ENCODE measurements around the gene YJEFN3.

YJEFN3 gene

GRCh38 chr19:19495614-19496603 lies 32.8 kb upstream of the YJEFN3 start:
- in situ Hi-C loops (cut with MboI; ENCODE audit: low pct_unique_long_range_greater_than_20kb, low sequenced_read_pairs): no loop called here

GRCh38 chr19:19498255-19498991 lies 30.3 kb upstream of the YJEFN3 start:
- in situ Hi-C loops (cut with MboI; ENCODE audit: low pct_unique_long_range_greater_than_20kb, low sequenced_read_pairs): no loop called here
- no peak for DNase-seq

More at GRCh38 chr19:19495614-19496603, 32.8 kb upstream of the YJEFN3 start:
- no peak for DNase-seq

GRCh38 chr19:19499272-19499995 lies 29.3 kb upstream of the YJEFN3 start:
- in situ Hi-C loops (cut with MboI; ENCODE audit: low pct_unique_long_range_greater_than_20kb, low sequenced_read_pairs): no loop called here
- DNase-seq: no peak

GRCh38 chr19:19500975-19501644 lies 27.6 kb upstream of the YJEFN3 start:
- in situ Hi-C loops (cut with MboI; ENCODE audit: low pct_unique_long_range_greater_than_20kb, low sequenced_read_pairs): no loop called here
- no peak for DNase-seq

- DNase-seq: no peak
- in situ Hi-C loops (cut with MboI; ENCODE audit: low pct_unique_long_range_greater_than_20kb, low sequenced_read_pairs): no loop called here
Observed at GRCh38 chr19:19501798-19502197, 26.9 kb upstream of the YJEFN3 start.

- in situ Hi-C loops (cut with MboI; ENCODE audit: low pct_unique_long_range_greater_than_20kb, low sequenced_read_pairs): no loop called here
- DNase-seq: no peak
Observed at GRCh38 chr19:19502281-19502680, 26.4 kb upstream of the YJEFN3 start.

- in situ Hi-C loops (cut with MboI; ENCODE audit: low pct_unique_long_range_greater_than_20kb, low sequenced_read_pairs): no loop called here
- no peak for DNase-seq
Observed at GRCh38 chr19:19502808-19503602, 25.7 kb upstream of the YJEFN3 start.

GRCh38 chr19:19504754-19505668 lies 23.7 kb upstream of the YJEFN3 start:
- in situ Hi-C loops (cut with MboI; ENCODE audit: low pct_unique_long_range_greater_than_20kb, low sequenced_read_pairs): no loop called here
- no peak for DNase-seq

GRCh38 chr19:19505669-19506326 lies 22.9 kb upstream of the YJEFN3 start:
- in situ Hi-C loops (cut with MboI; ENCODE audit: low pct_unique_long_range_greater_than_20kb, low sequenced_read_pairs): no loop called here
- no peak for DNase-seq

GRCh38 chr19:19506592-19506991 lies 22.1 kb upstream of the YJEFN3 start:
- DNase-seq: no peak
- in situ Hi-C loops (cut with MboI; ENCODE audit: low pct_unique_long_range_greater_than_20kb, low sequenced_read_pairs): no loop called here

GRCh38 chr19:19507354-19507753 lies 21.4 kb upstream of the YJEFN3 start:
- in situ Hi-C loops (cut with MboI; ENCODE audit: low pct_unique_long_range_greater_than_20kb, low sequenced_read_pairs): no loop called here
- no peak for DNase-seq

GRCh38 chr19:19508217-19508616 lies 20.5 kb upstream of the YJEFN3 start:
- in situ Hi-C loops (cut with MboI; ENCODE audit: low pct_unique_long_range_greater_than_20kb, low sequenced_read_pairs): no loop called here
- DNase-seq: no peak

- DNase-seq: no peak
- in situ Hi-C loops (cut with MboI; ENCODE audit: low pct_unique_long_range_greater_than_20kb, low sequenced_read_pairs): no loop called here
Observed at GRCh38 chr19:19510432-19510831, 18.3 kb upstream of the YJEFN3 start.

GRCh38 chr19:19513682-19514081 lies 15.0 kb upstream of the YJEFN3 start:
- no peak for DNase-seq
- in situ Hi-C loops (cut with MboI; ENCODE audit: low pct_unique_long_range_greater_than_20kb, low sequenced_read_pairs): no loop called here

- DNase-seq: no peak
- in situ Hi-C loops (cut with MboI; ENCODE audit: low pct_unique_long_range_greater_than_20kb, low sequenced_read_pairs): no loop called here
Observed at GRCh38 chr19:19514215-19514657, 14.5 kb upstream of the YJEFN3 start.

- in situ Hi-C loops (cut with MboI; ENCODE audit: low pct_unique_long_range_greater_than_20kb, low sequenced_read_pairs): no loop called here
- DNase-seq: no peak
Observed at GRCh38 chr19:19514881-19515641, 13.7 kb upstream of the YJEFN3 start, which contains the start of gene TSSK6. TSS of gene TSSK6 (minus strand) at chr19:19515548. CDS start at chr19:19515427, 121 bp downstream.

All from KBM-7 (cell line).